Measurements from ENCODE around the gene TNS3.

The TNS3 gene

GRCh38 chr7:47301105-47301477, 280.8 kb downstream of the TNS3 start:
- Mint-ChIP-seq H3K4me1 (ENCODE audit: low read depth) (no peaks in the 10 kb centered on the region), H3K36me3 (ENCODE audit: low read depth) (no peaks in the 10 kb centered on the region), H3K27ac (no peak overlapping the region), H3K4me3 (no peak overlapping the region), H3K9me3 (no peaks in the 10 kb centered on the region), H3K27me3 (ENCODE audit: low read depth) (no peaks in the 10 kb centered on the region)

GRCh38 chr7:47300472-47301104, 281.3 kb downstream of the TNS3 start:
- Mint-ChIP-seq H3K9me3 (no peaks in the 10 kb centered on the region), H3K27ac (no peak overlapping the region), H3K36me3 (ENCODE audit: low read depth) (no peaks in the 10 kb centered on the region), H3K27me3 (ENCODE audit: low read depth) (no peaks in the 10 kb centered on the region), H3K4me3 (no peak overlapping the region), H3K4me1 (ENCODE audit: low read depth) (no peaks in the 10 kb centered on the region)

- no peak overlapping the region for H3K27ac Mint-ChIP-seq
- H3K4me3 Mint-ChIP-seq, result no peak overlapping the region
- no peaks in the 10 kb centered on the region for H3K4me1 Mint-ChIP-seq (ENCODE audit: low read depth)
- no peaks in the 10 kb centered on the region for H3K36me3 Mint-ChIP-seq (ENCODE audit: low read depth)
- H3K27me3 Mint-ChIP-seq (ENCODE audit: low read depth), result no peaks in the 10 kb centered on the region
- H3K9me3 Mint-ChIP-seq, result no peaks in the 10 kb centered on the region
These were observed 282.4 kb downstream of the TNS3 start for GRCh38 chr7:47299496-47299895.

GRCh38 chr7:47298636-47299035, 283.3 kb downstream of the TNS3 start:
- H3K4me1 Mint-ChIP-seq (ENCODE audit: low read depth), result no peaks in the 10 kb centered on the region
- H3K27me3 Mint-ChIP-seq (ENCODE audit: low read depth), result no peaks in the 10 kb centered on the region
- no peak overlapping the region for H3K27ac Mint-ChIP-seq
- H3K4me3 Mint-ChIP-seq, result no peak overlapping the region
- H3K9me3 Mint-ChIP-seq, result no peaks in the 10 kb centered on the region
- H3K36me3 Mint-ChIP-seq (ENCODE audit: low read depth), result no peaks in the 10 kb centered on the region

GRCh38 chr7:47297120-47297519, 284.8 kb downstream of the TNS3 start:
- no peaks in the 10 kb centered on the region for H3K9me3 Mint-ChIP-seq
- H3K27ac Mint-ChIP-seq, result no peak overlapping the region
- H3K36me3 Mint-ChIP-seq (ENCODE audit: low read depth), result no peaks in the 10 kb centered on the region
- no peaks in the 10 kb centered on the region for H3K27me3 Mint-ChIP-seq (ENCODE audit: low read depth)
- H3K4me3 Mint-ChIP-seq, result no peak overlapping the region
- no peaks in the 10 kb centered on the region for H3K4me1 Mint-ChIP-seq (ENCODE audit: low read depth)

GRCh38 chr7:47295606-47296005, 286.3 kb downstream of the TNS3 start:
- no peak overlapping the region for H3K27ac Mint-ChIP-seq
- no peak overlapping the region for H3K4me3 Mint-ChIP-seq
- H3K9me3 Mint-ChIP-seq, result no peaks in the 10 kb centered on the region
- no peaks in the 10 kb centered on the region for H3K27me3 Mint-ChIP-seq (ENCODE audit: low read depth)
- no peaks in the 10 kb centered on the region for H3K36me3 Mint-ChIP-seq (ENCODE audit: low read depth)
- peaks cover 13% of the 10 kb centered on the region for H3K4me1 Mint-ChIP-seq (ENCODE audit: low read depth)

- Mint-ChIP-seq H3K27ac (no peak overlapping the region), H3K9me3 (no peaks in the 10 kb centered on the region), H3K36me3 (ENCODE audit: low read depth) (no peaks in the 10 kb centered on the region), H3K4me1 (ENCODE audit: low read depth) (peaks cover 13% of the 10 kb centered on the region), H3K4me3 (no peak overlapping the region), H3K27me3 (ENCODE audit: low read depth) (no peaks in the 10 kb centered on the region)
These were observed 287.2 kb downstream of the TNS3 start for GRCh38 chr7:47294556-47295222.

- H3K27ac Mint-ChIP-seq, result no peak overlapping the region
- H3K9me3 Mint-ChIP-seq, result no peaks in the 10 kb centered on the region
- peaks cover 13% of the 10 kb centered on the region for H3K4me1 Mint-ChIP-seq (ENCODE audit: low read depth)
- no peak overlapping the region for H3K4me3 Mint-ChIP-seq
- H3K27me3 Mint-ChIP-seq (ENCODE audit: low read depth), result no peaks in the 10 kb centered on the region
- no peaks in the 10 kb centered on the region for H3K36me3 Mint-ChIP-seq (ENCODE audit: low read depth)
These were observed 287.9 kb downstream of the TNS3 start for GRCh38 chr7:47293884-47294555.

- no peak overlapping the region for H3K27ac Mint-ChIP-seq
- no peaks in the 10 kb centered on the region for H3K27me3 Mint-ChIP-seq (ENCODE audit: low read depth)
- H3K4me1 Mint-ChIP-seq (ENCODE audit: low read depth), result peaks cover 13% of the 10 kb centered on the region
These were observed 289.0 kb downstream of the TNS3 start for GRCh38 chr7:47292832-47293309.

GRCh38 chr7:47291461-47292081, 290.3 kb downstream of the TNS3 start:
- Mint-ChIP-seq H3K4me1 (ENCODE audit: low read depth) (peaks cover 13% of the 10 kb centered on the region), H3K27me3 (ENCODE audit: low read depth) (no peaks in the 10 kb centered on the region), H3K27ac (peak overlapping the region; percentile 82), H3K36me3 (ENCODE audit: low read depth) (no peaks in the 10 kb centered on the region), H3K4me3 (no peak overlapping the region), H3K9me3 (no peaks in the 10 kb centered on the region)

More at GRCh38 chr7:47292832-47293309, 289.0 kb downstream of the TNS3 start:
- Mint-ChIP-seq H3K4me3 (no peak overlapping the region), H3K36me3 (ENCODE audit: low read depth) (no peaks in the 10 kb centered on the region), H3K9me3 (no peaks in the 10 kb centered on the region)

- Mint-ChIP-seq H3K27ac (no peak overlapping the region), H3K4me3 (no peak overlapping the region), H3K9me3 (no peaks in the 10 kb centered on the region), H3K27me3 (ENCODE audit: low read depth) (no peaks in the 10 kb centered on the region), H3K36me3 (ENCODE audit: low read depth) (no peaks in the 10 kb centered on the region), H3K4me1 (ENCODE audit: low read depth) (peaks cover 13% of the 10 kb centered on the region)
These were observed 291.0 kb downstream of the TNS3 start for GRCh38 chr7:47290867-47291266.

- Mint-ChIP-seq H3K27ac (no peak overlapping the region), H3K4me1 (ENCODE audit: low read depth) (peaks cover 13% of the 10 kb centered on the region), H3K27me3 (ENCODE audit: low read depth) (no peaks in the 10 kb centered on the region), H3K9me3 (no peaks in the 10 kb centered on the region), H3K36me3 (ENCODE audit: low read depth) (no peaks in the 10 kb centered on the region), H3K4me3 (no peak overlapping the region)
These were observed 291.4 kb downstream of the TNS3 start for GRCh38 chr7:47290466-47290865.

- Mint-ChIP-seq H3K36me3 (ENCODE audit: low read depth) (no peaks in the 10 kb centered on the region), H3K4me3 (no peak overlapping the region), H3K4me1 (ENCODE audit: low read depth) (peaks cover 13% of the 10 kb centered on the region), H3K27ac (no peak overlapping the region), H3K27me3 (ENCODE audit: low read depth) (no peaks in the 10 kb centered on the region), H3K9me3 (no peaks in the 10 kb centered on the region)
These were observed 293.9 kb downstream of the TNS3 start for GRCh38 chr7:47288060-47288459.

GRCh38 chr7:47285860-47286491, 295.9 kb downstream of the TNS3 start:
- H3K27me3 Mint-ChIP-seq (ENCODE audit: low read depth), result no peaks in the 10 kb centered on the region
- H3K9me3 Mint-ChIP-seq, result no peaks in the 10 kb centered on the region
- no peaks in the 10 kb centered on the region for H3K36me3 Mint-ChIP-seq (ENCODE audit: low read depth)
- no peak overlapping the region for H3K4me3 Mint-ChIP-seq
- peaks cover 3% of the 10 kb centered on the region for H3K4me1 Mint-ChIP-seq (ENCODE audit: low read depth)
- no peak overlapping the region for H3K27ac Mint-ChIP-seq

Measured in T-helper 1 cell treated with Interleukin-12 subunit alpha and Interleukin-12 subunit beta and Interleukin-4 antibody, amounts not matched to agents 30 μg/mL and 1 μg/mL, for 36 hours (primary cell).